ENCODE data around the gene KCTD16. TPM values are rescaled to one million over a fixed set of nuclear protein-coding genes. Genes with fewer than 3 reads are reported as not detected.

The KCTD16 gene
- total and polyA plus RNA-seq, 2 donors (not counting 1 experiment from before 2014, with no cell fraction given): not detected

DNA sequence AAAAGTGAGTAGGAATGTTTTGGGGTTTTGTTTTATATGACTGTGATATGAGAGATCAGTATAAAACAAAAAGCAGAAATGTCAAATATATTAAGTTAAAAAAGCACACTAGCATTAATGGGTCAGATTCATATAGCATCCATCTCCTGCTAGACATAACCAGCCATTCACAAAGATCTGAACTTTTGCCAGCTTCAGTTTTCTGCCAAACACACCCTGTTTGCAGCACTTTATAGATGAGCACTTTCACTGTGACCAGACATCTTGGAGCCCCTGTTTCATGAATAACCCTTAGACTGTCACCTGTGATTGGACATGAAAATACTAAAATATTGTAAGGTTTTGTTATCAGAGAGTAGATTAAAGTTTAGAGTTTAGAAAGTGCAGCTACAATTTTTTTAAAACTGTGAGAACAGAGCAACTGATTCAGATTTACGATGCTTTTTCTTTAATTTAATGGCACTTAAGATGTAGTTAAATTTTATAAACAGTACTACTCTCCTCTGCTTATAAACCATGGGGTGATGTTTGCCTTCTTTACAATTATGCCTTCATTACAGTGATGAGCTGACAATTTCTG is 142.6 kb downstream of the KCTD16 start:
- Histone ChIP-seq H3K9ac (ENCODE audit: low read length) (no peak overlapping the region), H4K20me1 (ENCODE audit: control insufficient read depth, insufficient read depth, low read length, poor library complexity, severe bottlenecking) (no peaks in the 10 kb centered on the region), H3K27ac (ENCODE audit: low read length in 2 of 2) (no peak overlapping the region), H3K4me1 (ENCODE audit: control insufficient read depth in 2 of 2, insufficient read depth in 2 of 2, low read length in 2 of 2) (no peaks in the 10 kb centered on the region), H3K79me2 (ENCODE audit: control insufficient read depth, insufficient read depth, low read length) (no peaks in the 10 kb centered on the region), H3K27me3 (replicated peaks in 1 of 4; ENCODE audit: control extremely low read depth in 1 of 4, control insufficient read depth in 3 of 4, insufficient read depth in 4 of 4, low read length in 3 of 4) (no peaks in the 10 kb centered on the region), H3K4me3 (ENCODE audit: control extremely low read depth in 1 of 5, extremely low read depth in 1 of 5, insufficient read depth in 1 of 5, low read depth in 2 of 5, low read length in 4 of 5) (no peak overlapping the region), H3K9me3 (ENCODE audit: control extremely low read depth in 1 of 3, control insufficient read depth in 2 of 3, insufficient read depth in 1 of 3, low read length in 2 of 3) (no peaks in the 10 kb centered on the region), H3K36me3 (replicated peaks in 1 of 2; ENCODE audit: control extremely low read depth in 1 of 2, control insufficient read depth in 1 of 2, extremely low read depth in 1 of 2, insufficient read depth in 2 of 2, low read length in 1 of 2) (no peaks in the 10 kb centered on the region), H2AFZ (ENCODE audit: insufficient read depth, low read depth, low read length, poor library complexity, severe bottlenecking) (no peak overlapping the region), H3K4me2 (replicated peaks; ENCODE audit: low read depth, low read length, poor library complexity, severe bottlenecking) (no peak overlapping the region)
- WGBS (ENCODE audit: insufficient coverage): no CpG with 5 or more reads among the region's 1 CpG
- ChIA-PET CTCF (no interaction called here), POLR2A (no interaction called here)
- H3K9me3 Mint-ChIP-seq (ENCODE audit: insufficient read depth): no peaks in the 10 kb centered on the region
- TF ChIP-seq EZH2 (IDR thresholded peaks at IDR 0.05; ENCODE audit: borderline replicate concordance, insufficient read depth, low read depth, low read length, poor library complexity, severe bottlenecking): no peak
- TF ChIP-seq, protein P1, sequence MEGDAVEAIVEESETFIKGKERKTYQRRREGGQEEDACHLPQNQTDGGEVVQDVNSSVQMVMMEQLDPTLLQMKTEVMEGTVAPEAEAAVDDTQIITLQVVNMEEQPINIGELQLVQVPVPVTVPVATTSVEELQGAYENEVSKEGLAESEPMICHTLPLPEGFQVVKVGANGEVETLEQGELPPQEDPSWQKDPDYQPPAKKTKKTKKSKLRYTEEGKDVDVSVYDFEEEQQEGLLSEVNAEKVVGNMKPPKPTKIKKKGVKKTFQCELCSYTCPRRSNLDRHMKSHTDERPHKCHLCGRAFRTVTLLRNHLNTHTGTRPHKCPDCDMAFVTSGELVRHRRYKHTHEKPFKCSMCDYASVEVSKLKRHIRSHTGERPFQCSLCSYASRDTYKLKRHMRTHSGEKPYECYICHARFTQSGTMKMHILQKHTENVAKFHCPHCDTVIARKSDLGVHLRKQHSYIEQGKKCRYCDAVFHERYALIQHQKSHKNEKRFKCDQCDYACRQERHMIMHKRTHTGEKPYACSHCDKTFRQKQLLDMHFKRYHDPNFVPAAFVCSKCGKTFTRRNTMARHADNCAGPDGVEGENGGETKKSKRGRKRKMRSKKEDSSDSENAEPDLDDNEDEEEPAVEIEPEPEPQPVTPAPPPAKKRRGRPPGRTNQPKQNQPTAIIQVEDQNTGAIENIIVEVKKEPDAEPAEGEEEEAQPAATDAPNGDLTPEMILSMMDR (IDR thresholded peaks at IDR 0.05): no peak
- no peaks in the 10 kb centered on the region for H3K4me1 Mint-ChIP-seq
- no peak for ATAC-seq (ENCODE audit: low read depth)
- no peak overlapping the region for H3K27ac Mint-ChIP-seq
- intact Hi-C loops (cut with micrococcal nuclease): no loop called here
- H3K4me3 Mint-ChIP-seq: no peak overlapping the region
- no peaks in the 10 kb centered on the region for H3K27me3 Mint-ChIP-seq
- no peak for DNase-seq

DNA sequence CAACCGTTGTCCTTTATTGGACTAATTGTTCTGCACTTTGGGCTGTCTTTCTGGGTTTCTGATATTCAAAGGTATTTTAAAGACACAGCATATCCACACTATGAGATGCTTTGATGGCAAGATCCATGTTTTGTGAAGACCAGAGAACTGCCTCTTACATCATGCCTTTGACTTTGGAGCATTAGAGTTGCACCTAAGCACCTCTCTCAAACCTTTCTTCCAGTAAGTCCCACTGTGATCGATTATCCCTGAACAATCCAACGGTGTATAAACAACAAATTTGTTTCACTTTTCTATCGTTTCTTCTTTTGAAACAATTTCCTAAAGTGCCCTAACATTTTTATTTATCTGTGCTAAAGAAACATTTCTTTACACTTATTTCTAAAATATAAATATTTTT is 144.4 kb downstream of the KCTD16 start:
- Mint-ChIP-seq H3K4me3 (no peak overlapping the region), H3K4me1 (no peaks in the 10 kb centered on the region), H3K27me3 (no peaks in the 10 kb centered on the region), H3K27ac (no peak overlapping the region), H3K9me3 (ENCODE audit: insufficient read depth) (no peaks in the 10 kb centered on the region)
- no peaks in the 10 kb centered on the region for H3K4me1 ChIP-seq (ENCODE audit: control insufficient read depth in 2 of 2, insufficient read depth in 2 of 2, low read length in 2 of 2)
- POLR2A ChIA-PET: no interaction called here
- H3K4me3 ChIP-seq (ENCODE audit: control extremely low read depth in 1 of 5, extremely low read depth in 1 of 5, insufficient read depth in 1 of 5, low read depth in 2 of 5, low read length in 4 of 5): no peak overlapping the region
- no peaks in the 10 kb centered on the region for H3K36me3 ChIP-seq (replicated peaks in 1 of 2; ENCODE audit: control extremely low read depth in 1 of 2, control insufficient read depth in 1 of 2, extremely low read depth in 1 of 2, insufficient read depth in 2 of 2, low read length in 1 of 2)
- intact Hi-C loops (cut with micrococcal nuclease): no loop called here
- H3K9me3 ChIP-seq (ENCODE audit: control extremely low read depth in 1 of 3, control insufficient read depth in 2 of 3, insufficient read depth in 1 of 3, low read length in 2 of 3): no peaks in the 10 kb centered on the region
- H3K4me2 ChIP-seq (replicated peaks; ENCODE audit: low read depth, low read length, poor library complexity, severe bottlenecking): no peak overlapping the region
- ATAC-seq (ENCODE audit: low read depth): no peak
- H3K79me2 ChIP-seq (ENCODE audit: control insufficient read depth, insufficient read depth, low read length): no peaks in the 10 kb centered on the region
- 71% methylated on average over 1 of the region's 4 CpGs for WGBS (ENCODE audit: insufficient coverage)
- H3K9ac ChIP-seq (ENCODE audit: low read length): no peak overlapping the region
- CTCF ChIA-PET: no interaction called here
- H4K20me1 ChIP-seq (ENCODE audit: control insufficient read depth, insufficient read depth, low read length, poor library complexity, severe bottlenecking): no peaks in the 10 kb centered on the region
- H3K27ac ChIP-seq (ENCODE audit: low read length in 2 of 2): no peak overlapping the region
- H3K27me3 ChIP-seq (replicated peaks in 1 of 4; ENCODE audit: control extremely low read depth in 1 of 4, control insufficient read depth in 3 of 4, insufficient read depth in 4 of 4, low read length in 3 of 4): no peaks in the 10 kb centered on the region
- no peak for DNase-seq
- no peak overlapping the region for H2AFZ ChIP-seq (ENCODE audit: insufficient read depth, low read depth, low read length, poor library complexity, severe bottlenecking)
- TF ChIP-seq, protein P1 (IDR thresholded peaks at IDR 0.05): no peak
- TF ChIP-seq EZH2 (IDR thresholded peaks at IDR 0.05; ENCODE audit: borderline replicate concordance, insufficient read depth, low read depth, low read length, poor library complexity, severe bottlenecking): no peak
